Esophagus (tissue), 2 donors: ENCODE measurements around the gene SESTD1. TPM values are rescaled to one million over a fixed set of nuclear protein-coding genes. Genes with fewer than 3 reads are reported as not detected.

Experiments used
- H3K27ac ChIP-seq, 2 donors: one replicate each; pipeline ENCODE4 v1.5.1; 2013; ENCODE audit warnings: low read depth in 2 of 2, mild to moderate bottlenecking in 2 of 2, inconsistent platforms in 1 of 2, low read length in 1 of 2, moderate library complexity in 1 of 2
- H3K27me3 ChIP-seq, 2 donors: one replicate each; pipeline ENCODE4 v1.6.1; 2013; ENCODE audit warnings: low read length in 2 of 2, control low read depth in 1 of 2, mild to moderate bottlenecking in 1 of 2; ENCODE audit not compliant: insufficient read depth in 2 of 2, control insufficient read depth in 1 of 2
- H3K36me3 ChIP-seq, 2 donors: one replicate each; pipeline ENCODE4 v1.6.1; 2013; ENCODE audit warnings: low read length in 1 of 2; ENCODE audit not compliant: control insufficient read depth in 2 of 2, insufficient read depth in 2 of 2
- H3K4me1 ChIP-seq, 2 donors: one replicate each; pipeline ENCODE4 v1.6.1; 2013; ENCODE audit warnings: low read length in 1 of 2; ENCODE audit not compliant: control insufficient read depth in 2 of 2, insufficient read depth in 2 of 2
- H3K4me3 ChIP-seq, 2 donors: one replicate each; pipeline ENCODE4 v1.5.1; 2013; ENCODE audit warnings: low read length in 2 of 2, mild to moderate bottlenecking in 2 of 2, low read depth in 1 of 2, moderate library complexity in 1 of 2
- H3K9me3 ChIP-seq, 2 donors: one replicate each; pipeline ENCODE4 v1.6.1; 2013; ENCODE audit warnings: mild to moderate bottlenecking in 2 of 2, low read depth in 1 of 2, low read length in 1 of 2, moderate library complexity in 1 of 2; ENCODE audit not compliant: control insufficient read depth in 2 of 2, insufficient read depth in 1 of 2
- WGBS, 2 donors: extraction: QIAGEN DNeasy Blood & Tissue Kit; methylation state at CpG; one replicate each; pipeline ENCODE4 v1.1.7; 2013; 5-methylcytosine and 5-hydroxymethylcytosine counted together
- polyA plus RNA-seq, 2 donors: library from polyadenylated mRNA; stranded (reverse); fragments of 200-250 nt; gene quantifications; one replicate each; pipeline ENCODE4 v1.2.3, GENCODE V29; 2013
- donor health status: healthy with polysubstance abuse.
- donor health status: Bipolar disorder and iron deficiency.

SESTD1 gene
- polyA plus RNA-seq, 2 donors: 3.0 to 7.6 TPM

DNA sequence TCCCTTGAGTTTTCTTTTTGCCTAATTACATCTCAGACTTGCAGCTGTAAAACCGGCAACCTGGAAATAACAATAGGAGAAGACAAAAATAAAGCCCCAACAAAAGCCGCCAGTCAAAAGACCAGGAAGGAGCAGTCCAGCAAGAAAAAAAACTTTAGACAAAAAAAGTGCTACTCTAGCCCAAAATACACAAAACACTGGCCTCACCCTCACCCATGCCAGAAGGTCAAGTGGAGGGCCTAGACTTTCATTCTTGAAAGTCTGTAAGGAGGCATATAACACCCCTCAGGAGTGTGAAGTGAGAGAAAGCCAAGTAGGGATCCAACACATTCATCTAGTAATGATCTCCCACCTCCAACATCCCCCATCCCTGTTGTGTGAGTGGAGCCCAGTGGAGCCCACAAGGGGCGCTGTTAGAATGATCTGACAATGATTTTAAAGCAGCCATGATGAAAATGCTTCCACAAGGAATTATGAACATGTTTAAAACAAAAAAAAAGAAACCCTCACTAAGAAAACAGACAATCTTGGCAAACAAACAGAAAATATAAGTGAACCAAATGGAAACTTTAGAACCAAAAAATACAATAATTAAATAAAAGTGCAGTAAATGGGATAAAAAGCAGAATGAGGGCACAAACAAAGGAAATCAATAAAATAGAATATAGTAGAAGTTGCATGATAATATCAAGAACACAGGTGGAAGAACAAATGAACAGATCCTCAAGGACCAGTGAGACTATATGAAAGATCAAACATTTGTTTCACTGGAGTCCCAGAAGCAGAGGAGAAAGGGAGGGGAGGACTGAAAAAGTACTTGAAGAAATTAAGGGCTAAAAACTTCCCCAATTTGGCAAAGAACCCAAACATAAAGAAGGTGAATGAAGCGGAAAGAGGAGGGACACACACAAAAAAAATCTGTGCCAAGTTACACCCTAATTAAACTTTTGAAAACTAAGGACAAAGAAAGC is 23.9 kb downstream of the SESTD1 start:
- peaks cover 0 to 2% of the 10 kb centered on the region in 2 donors for H3K4me1 ChIP-seq
- no peaks in the 10 kb centered on the region for H3K9me3 ChIP-seq
- no peaks in the 10 kb centered on the region for H3K36me3 ChIP-seq
- no peak overlapping the region for H3K4me3 ChIP-seq
- 77 to 85% methylated on average over 4 of the region's 4 CpGs for WGBS, 2 donors
- H3K27me3 ChIP-seq: no peaks in the 10 kb centered on the region
- no peak overlapping the region for H3K27ac ChIP-seq

DNA sequence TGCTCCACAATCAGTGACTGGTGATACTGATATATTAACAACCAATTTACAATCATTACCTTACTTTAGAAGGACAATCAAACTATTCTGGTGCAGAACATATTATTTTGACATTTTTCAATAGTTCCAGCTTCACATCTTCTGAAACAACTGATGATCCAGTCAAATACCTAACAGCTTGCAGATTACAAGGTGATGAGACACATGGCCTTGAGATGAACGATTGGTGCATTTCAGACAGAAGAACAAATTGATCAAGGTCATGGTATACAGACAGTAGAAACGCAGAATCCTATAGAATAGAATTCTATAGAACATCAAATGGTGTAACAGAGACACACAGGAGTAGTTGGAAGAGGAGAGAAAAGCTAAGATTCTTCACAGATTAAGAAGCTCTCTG is 24.8 kb downstream of the SESTD1 start:
- 69 to 87% methylated on average over 2 of the region's 2 CpGs for WGBS, 2 donors
- Histone ChIP-seq H3K4me1 (peaks cover 0 to 2% of the 10 kb centered on the region in 2 donors), H3K27ac (no peak overlapping the region), H3K4me3 (no peak overlapping the region), H3K27me3 (no peaks in the 10 kb centered on the region), H3K36me3 (no peaks in the 10 kb centered on the region), H3K9me3 (no peaks in the 10 kb centered on the region)

- H3K27ac ChIP-seq: no peak overlapping the region
- peaks cover 0 to 2% of the 10 kb centered on the region in 2 donors for H3K4me1 ChIP-seq
- no peaks in the 10 kb centered on the region for H3K9me3 ChIP-seq
- H3K4me3 ChIP-seq: no peak overlapping the region
- H3K27me3 ChIP-seq: no peaks in the 10 kb centered on the region
- H3K36me3 ChIP-seq: no peaks in the 10 kb centered on the region
These were observed 25.4 kb downstream of the SESTD1 start for GRCh38 chr2:179239195-179239594.

GRCh38 chr2:179238027-179238426 is 26.6 kb downstream of the SESTD1 start:
- no peak overlapping the region for H3K4me3 ChIP-seq
- H3K36me3 ChIP-seq: no peaks in the 10 kb centered on the region
- peaks cover 0 to 2% of the 10 kb centered on the region in 2 donors for H3K4me1 ChIP-seq
- no peaks in the 10 kb centered on the region for H3K9me3 ChIP-seq
- H3K27me3 ChIP-seq: no peaks in the 10 kb centered on the region
- 87 to 90% methylated on average over 1 of the region's 1 CpG for WGBS, 2 donors
- no peak overlapping the region for H3K27ac ChIP-seq

DNA sequence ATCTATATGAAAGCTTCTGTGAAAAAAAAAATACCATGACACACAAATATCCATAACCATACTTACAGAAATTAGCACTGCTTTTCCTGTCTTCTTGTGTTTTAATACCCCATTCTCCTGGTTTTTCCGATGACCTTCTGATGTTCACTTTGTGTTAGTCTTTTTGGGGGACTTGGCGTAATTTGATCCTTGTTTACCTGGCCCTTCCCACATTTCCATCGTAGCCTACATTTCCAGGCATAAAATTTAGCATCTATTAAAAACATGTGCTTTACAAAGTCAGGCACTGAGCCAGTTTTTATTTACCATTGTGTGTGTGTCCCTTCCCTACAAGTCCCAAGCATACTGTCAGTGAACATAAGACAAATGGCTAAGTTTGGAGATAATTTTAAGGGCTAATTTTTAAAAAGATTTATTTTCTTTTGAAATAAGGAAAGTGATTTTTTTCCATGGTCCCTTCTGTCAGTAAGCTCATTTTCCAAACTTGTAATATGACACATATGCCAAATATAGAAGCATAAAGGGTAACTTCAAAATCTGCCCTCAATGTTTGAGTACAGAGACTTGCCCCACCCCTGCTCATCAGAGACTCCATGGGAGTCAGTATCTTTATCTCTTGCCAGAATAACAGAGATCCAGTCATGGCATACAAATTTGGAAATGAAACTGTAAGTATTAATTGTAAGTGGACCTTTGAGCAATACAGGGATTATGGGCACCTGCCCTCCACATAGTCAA is 27.3 kb downstream of the SESTD1 start:
- 79 to 83% methylated on average over 3 of the region's 3 CpGs for WGBS, 2 donors
- Histone ChIP-seq H3K4me1 (peaks cover 0 to 2% of the 10 kb centered on the region in 2 donors), H3K27me3 (no peaks in the 10 kb centered on the region)

DNA sequence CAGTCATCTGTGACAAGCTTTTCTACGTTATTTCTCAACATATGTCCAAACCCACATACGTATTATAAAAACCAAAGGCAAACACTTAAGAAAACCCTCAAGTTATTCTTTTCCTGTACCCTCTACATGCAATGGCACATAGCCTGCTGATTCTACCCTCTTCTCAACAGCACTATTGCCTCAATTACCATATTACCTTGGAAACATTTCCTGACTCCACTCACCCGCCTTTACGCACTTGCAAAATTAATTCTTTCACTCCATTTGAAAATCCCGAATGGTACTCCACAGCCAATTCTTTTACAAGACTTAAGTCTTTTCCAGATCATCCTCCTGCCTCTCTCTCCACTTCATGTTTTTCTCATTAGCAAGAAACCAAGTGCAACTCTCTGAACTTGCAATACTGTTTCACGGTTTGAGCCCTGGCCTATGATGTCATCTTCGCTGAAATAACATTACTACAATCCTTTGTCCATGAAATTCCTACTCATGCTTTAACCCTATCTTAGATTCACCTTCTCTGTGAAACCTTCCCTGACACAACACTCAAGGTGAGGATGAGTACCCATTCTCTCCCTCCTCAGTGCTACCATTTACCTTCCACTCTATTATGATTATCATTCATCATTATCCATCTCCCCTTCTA is 29.0 kb downstream of the SESTD1 start:
- no peaks in the 10 kb centered on the region for H3K27me3 ChIP-seq
- H3K36me3 ChIP-seq: no peaks in the 10 kb centered on the region
- H3K9me3 ChIP-seq: no peaks in the 10 kb centered on the region
- H3K4me3 ChIP-seq: no peak overlapping the region
- 89 to 90% methylated on average over 7 of the region's 7 CpGs for WGBS, 2 donors
- peaks cover 0 to under 1% of the 10 kb centered on the region in 2 donors for H3K4me1 ChIP-seq
- no peak overlapping the region for H3K27ac ChIP-seq

More for the DNA sequence above, 27.3 kb downstream of the SESTD1 start:
- no peaks in the 10 kb centered on the region for H3K36me3 ChIP-seq
- H3K4me3 ChIP-seq: no peak overlapping the region
- H3K9me3 ChIP-seq: no peaks in the 10 kb centered on the region
- H3K27ac ChIP-seq: no peak overlapping the region

GRCh38 chr2:179234658-179235240 is 29.9 kb downstream of the SESTD1 start:
- Histone ChIP-seq H3K27me3 (no peaks in the 10 kb centered on the region), H3K4me3 (no peak overlapping the region), H3K36me3 (no peaks in the 10 kb centered on the region), H3K9me3 (no peaks in the 10 kb centered on the region), H3K27ac (no peak overlapping the region), H3K4me1 (no peaks in the 10 kb centered on the region)
- 83 to 88% methylated on average over 2 of the region's 2 CpGs for WGBS, 2 donors

- no peaks in the 10 kb centered on the region for H3K27me3 ChIP-seq
- no peaks in the 10 kb centered on the region for H3K36me3 ChIP-seq
- H3K9me3 ChIP-seq: no peaks in the 10 kb centered on the region
- WGBS, 2 donors: 92 to 93% methylated on average over 4 of the region's 4 CpGs
- no peak overlapping the region for H3K27ac ChIP-seq
- no peak overlapping the region for H3K4me3 ChIP-seq
- H3K4me1 ChIP-seq: no peaks in the 10 kb centered on the region
These were observed 30.8 kb downstream of the SESTD1 start for GRCh38 chr2:179233626-179234430.
